ENCODE data around the gene AK2.

- TF ChIP-seq CTCF (IDR thresholded peaks at IDR 0.05) (no peak), EZH2 (IDR thresholded peaks at IDR 0.05; ENCODE audit: borderline replicate concordance, insufficient read depth, low read depth, low read length, poor library complexity, severe bottlenecking) (no peak)
Measured at GRCh38 chr1:33030575-33030974, 6.1 kb downstream of the AK2 start.
